Neural cell (in vitro differentiated cells): ENCODE measurements around the gene UGP2. TPM values are rescaled to one million over a fixed set of nuclear protein-coding genes. Genes with fewer than 3 reads are reported as not detected.

Experiments used
- H2AFZ ChIP-seq: fragments of 200-600, 300-800 bp; sonication (generic), shearing (Covaris generic); 2 replicates; pipeline ENCODE4 v1.6.0; 2014; ENCODE audit warnings: low read depth, mild to moderate bottlenecking, antibody characterized with exemption, low read length, moderate library complexity
- H3F3A ChIP-seq: fragments of 200-600 bp; shearing (Covaris generic); 2 replicates; pipeline ENCODE4 v1.6.1; 2016; ENCODE audit warnings: mild to moderate bottlenecking, moderate library complexity, mixed read lengths, antibody characterized with exemption, low read length; ENCODE audit not compliant: insufficient read depth, poor library complexity, severe bottlenecking
- H3K27ac ChIP-seq: fragments of 200-600, 300-800 bp; sonication (generic), shearing (Covaris generic); 2 replicates; pipeline ENCODE4 v1.5.1; 2014; ENCODE audit warnings: mild to moderate bottlenecking, low read length, moderate library complexity
- H3K27me3 ChIP-seq: fragments of 300-800, 200-600 bp; sonication (generic), shearing (Covaris generic); 2 replicates; pipeline ENCODE4 v1.6.0; 2014; ENCODE audit warnings: mild to moderate bottlenecking, low read depth, low read length, moderate library complexity; ENCODE audit not compliant: insufficient read depth
- H3K36me3 ChIP-seq: fragments of 300-800, 200-600 bp; sonication (generic), shearing (Covaris generic); 2 replicates; pipeline ENCODE4 v1.5.1; 2014; ENCODE audit warnings: mild to moderate bottlenecking, antibody characterized with exemption, low read length, moderate library complexity; ENCODE audit not compliant: insufficient read depth
- H3K4me2 ChIP-seq: fragments of 300-800, 200-600 bp; sonication (generic), shearing (Covaris generic); 2 replicates; pipeline ENCODE4 v1.6.0; 2014; ENCODE audit warnings: mild to moderate bottlenecking, low read length
- H3K4me3 ChIP-seq: fragments of 300-800, 200-600 bp; sonication (generic), shearing (Covaris generic); 2 replicates; pipeline ENCODE4 v1.5.1; 2014; ENCODE audit warnings: mild to moderate bottlenecking, low read length, moderate library complexity
- H3K79me2 ChIP-seq: fragments of 200-600 bp; shearing (Covaris generic); replicated peaks from 2 replicates; pipeline ENCODE4 v1.6.0; 2014; ENCODE audit warnings: mild to moderate bottlenecking, low read length, moderate library complexity; ENCODE audit not compliant: insufficient read depth
- H3K9ac ChIP-seq: fragments of 300-800, 200-600 bp; sonication (generic), shearing (Covaris generic); 2 replicates; pipeline ENCODE4 v1.6.1; 2016; ENCODE audit warnings: mild to moderate bottlenecking, low read length, mixed read lengths
- H3K9me2 ChIP-seq: fragments of 200-600 bp; shearing (Covaris generic); 2 replicates; pipeline ENCODE4 v1.6.1; 2016; ENCODE audit warnings: mild to moderate bottlenecking, low read length, mixed read lengths; ENCODE audit not compliant: insufficient read depth
- H3K9me3 ChIP-seq: fragments of 200-600, 300-800 bp; sonication (generic), shearing (Covaris generic); 2 replicates; pipeline ENCODE4 v1.6.1; 2016; ENCODE audit warnings: mild to moderate bottlenecking, mixed run types, low read length, moderate library complexity, mixed read lengths
- H4K20me1 ChIP-seq: fragments of 200-600 bp; shearing (Covaris generic); 2 replicates; pipeline ENCODE4 v1.6.1; 2016; ENCODE audit warnings: mild to moderate bottlenecking, mixed run types; ENCODE audit not compliant: insufficient read depth
- CTCF ChIP-seq: fragments of 450-650 bp; IDR thresholded peaks from 2 replicates; pipeline ENCODE4 v1.5.1; 2014; ENCODE audit warnings: antibody characterized with exemption, mild to moderate bottlenecking, moderate library complexity; ENCODE audit not compliant: poor library complexity, severe bottlenecking
- EP300 ChIP-seq: fragments of 450-650 bp; conservative IDR thresholded peaks from 2 replicates; pipeline ENCODE4 v1.6.1; 2014; ENCODE audit warnings: antibody characterized with exemption, mild to moderate bottlenecking, moderate library complexity; ENCODE audit not compliant: poor library complexity, severe bottlenecking
- EZH2 ChIP-seq: fragments of 200-600, 300-800 bp; shearing (Covaris generic), sonication (generic); IDR thresholded peaks from 2 replicates; pipeline ENCODE4 v1.6.1; 2014; ENCODE audit warnings: antibody characterized with exemption, low read length, borderline replicate concordance, mild to moderate bottlenecking; ENCODE audit not compliant: insufficient read depth, poor library complexity, severe bottlenecking
- MXI1 ChIP-seq: fragments of 450-650 bp; conservative IDR thresholded peaks from 2 replicates; pipeline ENCODE4 v1.6.1; 2014; ENCODE audit warnings: antibody characterized with exemption, mild to moderate bottlenecking; ENCODE audit not compliant: poor library complexity, severe bottlenecking
- POLR2AphosphoS5 ChIP-seq: IDR thresholded peaks from 2 replicates; pipeline ENCODE4 v1.6.1; 2012
- RAD21 ChIP-seq: fragments of 450-650 bp; conservative IDR thresholded peaks from 2 replicates; pipeline ENCODE4 v1.6.1; 2014; ENCODE audit warnings: antibody characterized with exemption, mild to moderate bottlenecking, moderate library complexity
- REST ChIP-seq: IDR thresholded peaks from 2 replicates; pipeline ENCODE4 v1.6.1; 2012; ENCODE audit warnings: borderline replicate concordance
- SMC3 ChIP-seq: fragments of 450-650 bp; conservative IDR thresholded peaks from 2 replicates; pipeline ENCODE4 v1.6.1; 2014; ENCODE audit warnings: antibody characterized with exemption, mild to moderate bottlenecking, moderate library complexity; ENCODE audit not compliant: poor library complexity
- TAF1 ChIP-seq: IDR thresholded peaks from 2 replicates; pipeline ENCODE4 v1.6.1; 2012; ENCODE audit warnings: low read depth
- polyA plus RNA-seq: library from polyadenylated mRNA; depleted of rRNA; stranded (reverse); fragments of >200 nt; gene quantifications from 2 replicates; pipeline ENCODE4 v1.2.3, GENCODE V29; 2014

Gene UGP2
- polyA plus RNA-seq, 1 donor from 2014 or later: 55.6 TPM

- Histone ChIP-seq H3K27me3 (no peaks in the 10 kb centered on the region), H3K4me2 (no peak overlapping the region), H3K79me2 (no peaks in the 10 kb centered on the region), H3K9me2 (no peaks in the 10 kb centered on the region), H3F3A (no peaks in the 10 kb centered on the region), H3K9me3 (no peaks in the 10 kb centered on the region), H4K20me1 (no peaks in the 10 kb centered on the region), H2AFZ (no peak overlapping the region), H3K36me3 (no peaks in the 10 kb centered on the region), H3K27ac (no peak overlapping the region), H3K4me3 (no peak overlapping the region), H3K9ac (no peak overlapping the region)
- TF ChIP-seq POLR2AphosphoS5 (no peak), TAF1 (no peak), REST (no peak), CTCF (no peak), EZH2 (no peak), EP300 (no peak), SMC3 (no peak), MXI1 (no peak), RAD21 (no peak)
These were observed 7.3 kb upstream of the UGP2 start for GRCh38 chr2:63834401-63834800.

DNA sequence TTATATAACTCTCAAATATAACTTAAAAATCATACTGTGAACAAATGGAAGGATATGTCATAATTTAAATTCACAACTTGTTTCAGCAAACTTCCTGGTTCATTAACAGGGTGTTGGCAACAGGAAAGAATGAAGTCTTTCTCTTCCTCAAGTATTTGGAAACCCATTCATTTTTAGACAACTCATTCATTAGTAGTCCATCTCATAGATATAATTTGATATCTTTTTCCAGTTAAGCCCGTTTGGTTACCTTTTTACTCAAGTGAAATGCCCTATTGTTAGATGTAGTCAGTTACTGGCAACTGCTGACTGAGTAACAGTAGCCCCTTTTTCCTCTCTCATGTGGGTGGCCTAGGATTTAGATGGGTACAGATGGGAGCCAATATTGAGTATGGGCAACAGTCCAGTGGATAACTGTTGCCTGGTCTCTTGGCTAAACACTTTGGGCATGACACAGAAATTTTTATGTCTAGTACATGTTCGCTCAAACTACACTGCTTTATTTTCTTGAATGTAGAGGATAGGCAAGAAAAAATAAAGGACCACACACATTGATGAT lies 4.6 kb upstream of the UGP2 start:
- Histone ChIP-seq H3K9ac (no peak overlapping the region), H3K9me3 (no peaks in the 10 kb centered on the region), H3K9me2 (no peaks in the 10 kb centered on the region), H3K27me3 (no peaks in the 10 kb centered on the region), H2AFZ (no peak overlapping the region), H3K79me2 (peaks cover 1% of the 10 kb centered on the region), H3F3A (no peaks in the 10 kb centered on the region), H3K36me3 (no peaks in the 10 kb centered on the region), H3K4me3 (no peak overlapping the region), H4K20me1 (no peaks in the 10 kb centered on the region), H3K27ac (no peak overlapping the region), H3K4me2 (no peak overlapping the region)
- no peak for TF ChIP-seq REST
- TF ChIP-seq EP300: no peak
- no peak for TF ChIP-seq EZH2
- no peak for TF ChIP-seq POLR2AphosphoS5
- no peak for TF ChIP-seq SMC3
